CD4-positive, alpha-beta T cell (primary cell): ENCODE results near the gene SLC9A8. TPM values are rescaled to one million over a fixed set of nuclear protein-coding genes. Genes with fewer than 3 reads are reported as not detected.

ENCODE experiments used
- ATAC-seq: fragments of 200-7000 bp; cut with Tn5 transposase; one replicate; pipeline ENCODE4 v1.10.0; 2022; ENCODE audit warnings: mild to moderate bottlenecking; ENCODE audit not compliant: poor library complexity
- CTCF ChIA-PET: fragments of 350-600 bp; sonication (Branson Sonifier 250); formaldehyde crosslinking; loops from one replicate; lab custom pipeline; 2021; ENCODE audit warnings: antibody characterized with exemption, inconsistent platforms; lab: Charles Lee
- POLR2A ChIA-PET: fragments of 350-600 bp; sonication (Branson Sonifier 250); formaldehyde crosslinking; loops from one replicate; lab custom pipeline; 2021; ENCODE audit warnings: antibody characterized with exemption, inconsistent platforms; lab: Charles Lee
- DNase-seq, 14 experiments: peaks; one replicate each; pipeline ENCODE4 v3.0.0-alpha.2; 2013 to 2020; ENCODE audit warnings: mixed read lengths in 2 of 14
- H3K27ac ChIP-seq, 2 donors: one replicate each; pipeline versions ENCODE4 v1.5.1 to v1.7.0; 2013; ENCODE audit warnings: low read length in 2 of 2, low read depth in 1 of 2, mild to moderate bottlenecking in 1 of 2
- H3K27me3 ChIP-seq, 2 experiments: 1 replicate in 1 of 2; 2 replicates in 1 of 2; pipeline versions ENCODE4 v1.6.1 to v1.7.0; 2013; ENCODE audit warnings: low read length in 2 of 2, control low read depth in 1 of 2, mild to moderate bottlenecking in 1 of 2, moderate library complexity in 1 of 2; ENCODE audit not compliant: insufficient read depth in 2 of 2, control insufficient read depth in 1 of 2
- H3K36me3 ChIP-seq: one replicate; pipeline ENCODE4 v1.6.1; 2013; ENCODE audit warnings: low read length, control low read depth; ENCODE audit not compliant: insufficient read depth
- H3K4me1 ChIP-seq: one replicate; pipeline ENCODE4 v1.6.1; 2013; ENCODE audit warnings: low read length, control low read depth; ENCODE audit not compliant: insufficient read depth
- H3K4me3 ChIP-seq: one replicate; pipeline ENCODE4 v1.5.1; 2013; ENCODE audit warnings: mild to moderate bottlenecking, low read length, moderate library complexity
- H3K9me3 ChIP-seq, 2 experiments: 1 replicate in 1 of 2; 2 replicates in 1 of 2; pipeline versions ENCODE4 v1.6.1 to v1.7.0; 2013; ENCODE audit warnings: low read length in 2 of 2, mild to moderate bottlenecking in 2 of 2, control low read depth in 1 of 2, moderate library complexity in 1 of 2; ENCODE audit not compliant: control insufficient read depth in 1 of 2, insufficient read depth in 1 of 2
- H3K27ac Mint-ChIP-seq: one replicate; pipeline ENCODE4 v1.8.0; 2020; ENCODE audit warnings: mixed read lengths
- H3K27me3 Mint-ChIP-seq: one replicate; pipeline ENCODE4 v1.8.0; 2021; ENCODE audit warnings: mixed read lengths
- H3K36me3 Mint-ChIP-seq: one replicate; pipeline ENCODE4 v1.8.0; 2021; ENCODE audit warnings: low read depth, mixed read lengths
- H3K4me1 Mint-ChIP-seq: one replicate; pipeline ENCODE4 v1.8.0; 2021; ENCODE audit warnings: low read depth, mixed read lengths
- H3K4me3 Mint-ChIP-seq: one replicate; pipeline ENCODE4 v1.8.0; 2020; ENCODE audit warnings: mild to moderate bottlenecking, mixed read lengths
- H3K9me3 Mint-ChIP-seq: one replicate; pipeline ENCODE4 v1.8.0; 2020; ENCODE audit warnings: mixed read lengths
- CTCF ChIP-seq: fragments of 200-600 bp; IDR thresholded peaks from one replicate; pipeline ENCODE4 v1.8.0; 2022; ENCODE audit warnings: antibody characterized with exemption, mild to moderate bottlenecking
- intact Hi-C, 2 experiments: fragments of 100-400 bp; cut with DNase I in 1 of 2; cut with micrococcal nuclease in 1 of 2; formaldehyde crosslinking; loops; one replicate each; pipeline versions ENCODE4 v1.15.1 to v1.9.0; 2023 to 2025; cut with DNase I, micrococcal nuclease
- total RNA-seq, 174 experiments: library from RNA in 2 of 174; stranded (reverse) in 2 of 174; gene quantifications; one replicate each; pipeline ENCODE4 v1.2.3 and lab custom pipeline; 2021 to 2026

SLC9A8 gene
- total RNA-seq, 2 experiments from 2014 or later, result 29.5 to 30.2 TPM

DNA sequence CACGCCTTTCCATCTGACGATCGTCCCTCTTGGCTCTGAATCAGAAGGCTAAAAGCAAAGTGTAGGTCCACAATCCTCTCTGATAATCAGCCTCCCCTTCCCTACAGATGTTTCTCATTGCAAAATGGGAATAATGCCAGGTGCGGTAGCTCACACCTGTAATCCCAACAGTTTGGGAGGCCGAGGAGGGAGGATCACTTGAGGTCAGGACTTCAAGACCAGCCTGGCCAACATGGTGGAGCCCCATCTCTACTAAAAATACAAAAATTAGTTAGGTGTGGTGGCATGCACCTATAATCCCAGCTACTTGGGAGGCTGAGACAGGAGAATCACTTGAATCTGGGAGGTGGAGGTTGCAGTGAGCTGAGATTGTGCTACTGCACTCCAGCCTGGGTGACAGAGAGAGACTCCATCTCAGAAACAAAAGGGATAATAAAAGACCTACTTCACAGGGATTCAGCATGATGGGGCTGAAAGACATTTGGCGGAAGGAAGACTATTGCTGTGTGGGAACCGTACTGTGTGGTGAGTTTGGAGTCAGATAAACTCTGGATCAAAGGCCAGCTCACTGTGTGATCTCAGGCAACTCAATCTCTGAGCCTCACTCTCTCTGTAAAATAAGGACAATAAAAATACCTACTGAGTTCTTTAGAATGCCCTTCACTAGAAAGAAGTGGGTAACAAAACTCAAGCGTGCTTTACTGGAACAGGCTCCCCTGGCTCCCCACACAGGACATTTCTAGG is 15.9 kb upstream of the SLC9A8 start:
- CTCF ChIA-PET, result no interaction called here
- Histone ChIP-seq H3K36me3 (no peaks in the 10 kb centered on the region), H3K9me3 (no peaks in the 10 kb centered on the region), H3K27me3 (peaks cover 0 to 4% of the 10 kb centered on the region in 2 experiments), H3K4me1 (peaks cover 14% of the 10 kb centered on the region), H3K27ac (no peak overlapping the region), H3K4me3 (no peak overlapping the region)
- no peak for ATAC-seq
- Mint-ChIP-seq H3K27ac (no peak overlapping the region), H3K9me3 (no peaks in the 10 kb centered on the region), H3K36me3 (no peaks in the 10 kb centered on the region), H3K4me1 (peaks cover 15% of the 10 kb centered on the region), H3K4me3 (no peak overlapping the region), H3K27me3 (peaks cover 30% of the 10 kb centered on the region)
- TF ChIP-seq CTCF, result no peak
- intact Hi-C loops, result no loop called here
- DNase-seq, result no peak
- POLR2A ChIA-PET, result interaction anchor here (0.7 kb wide), 1 partner anchor 21 kb away, joined by 3 read pairs; no protein-coding TSS in a partner anchor

GRCh38 chr20:49797344-49797615 is 15.3 kb upstream of the SLC9A8 start:
- H3K4me3 ChIP-seq, result no peak overlapping the region
- no peak overlapping the region for H3K27ac Mint-ChIP-seq
- TF ChIP-seq CTCF, result no peak
- H3K9me3 ChIP-seq, result no peaks in the 10 kb centered on the region
- POLR2A ChIA-PET, result interaction anchor here (0.7 kb wide), 1 partner anchor 21 kb away, joined by 3 read pairs; no protein-coding TSS in a partner anchor
- H3K9me3 Mint-ChIP-seq, result no peaks in the 10 kb centered on the region
- H3K27me3 Mint-ChIP-seq, result peaks cover 27% of the 10 kb centered on the region
- H3K4me1 ChIP-seq, result peaks cover 18% of the 10 kb centered on the region
- H3K27me3 ChIP-seq, result peaks cover 0 to 4% of the 10 kb centered on the region in 2 experiments
- intact Hi-C loops, result no loop called here
- CTCF ChIA-PET, result no interaction called here
- DNase-seq (no peak), ATAC-seq (no peak)
- no peak overlapping the region for H3K4me3 Mint-ChIP-seq
- H3K36me3 ChIP-seq, result no peaks in the 10 kb centered on the region
- no peaks in the 10 kb centered on the region for H3K36me3 Mint-ChIP-seq
- peaks cover 15% of the 10 kb centered on the region for H3K4me1 Mint-ChIP-seq
- no peak overlapping the region for H3K27ac ChIP-seq

DNA sequence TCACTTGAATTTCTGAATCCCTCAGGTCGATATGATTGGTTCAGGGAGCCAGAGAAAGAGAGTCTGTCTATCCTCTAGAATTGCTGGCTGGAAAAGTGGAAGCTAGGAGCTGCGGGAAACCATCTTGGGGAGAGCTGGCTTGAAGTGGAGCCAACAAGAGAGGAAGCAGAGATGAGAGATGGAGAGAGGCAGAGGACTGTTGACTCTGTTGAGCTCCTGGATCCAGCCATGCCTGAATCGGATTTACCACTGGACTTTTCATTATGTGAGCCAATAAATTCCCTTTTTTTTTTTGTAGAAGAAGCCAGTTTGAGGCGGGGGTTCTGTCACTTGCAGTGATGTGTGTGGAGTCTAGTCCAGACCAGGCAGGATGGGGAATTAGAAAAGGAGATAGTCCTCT is 13.9 kb upstream of the SLC9A8 start:
- Histone ChIP-seq H3K27me3 (no peaks in the 10 kb centered on the region), H3K4me3 (no peak overlapping the region), H3K9me3 (no peaks in the 10 kb centered on the region), H3K4me1 (peaks cover 24% of the 10 kb centered on the region), H3K27ac (no peak overlapping the region), H3K36me3 (no peaks in the 10 kb centered on the region)
- DNase-seq, result no peak
- ChIA-PET CTCF (interaction anchor here (0.7 kb wide), 1 partner anchor 156 kb away, joined by 3 read pairs; no protein-coding TSS in a partner anchor), POLR2A (interaction anchor here (0.6 to 1.4 kb wide), 2 partner anchors 14 to 530 kb away, joined by 4 read pairs; partner anchors contain the start of gene SLC9A8)
- H3K4me3 Mint-ChIP-seq, result no peak overlapping the region
- intact Hi-C loops, result no loop called here
- peaks cover 21% of the 10 kb centered on the region for H3K27me3 Mint-ChIP-seq
- peaks cover 20% of the 10 kb centered on the region for H3K4me1 Mint-ChIP-seq
- no peak for TF ChIP-seq CTCF
- no peak overlapping the region for H3K27ac Mint-ChIP-seq
- H3K36me3 Mint-ChIP-seq, result no peaks in the 10 kb centered on the region
- H3K9me3 Mint-ChIP-seq, result no peaks in the 10 kb centered on the region
- no peak for ATAC-seq
